Measurements from ENCODE around the gene HSPA12B.

HSPA12B gene

DNA sequence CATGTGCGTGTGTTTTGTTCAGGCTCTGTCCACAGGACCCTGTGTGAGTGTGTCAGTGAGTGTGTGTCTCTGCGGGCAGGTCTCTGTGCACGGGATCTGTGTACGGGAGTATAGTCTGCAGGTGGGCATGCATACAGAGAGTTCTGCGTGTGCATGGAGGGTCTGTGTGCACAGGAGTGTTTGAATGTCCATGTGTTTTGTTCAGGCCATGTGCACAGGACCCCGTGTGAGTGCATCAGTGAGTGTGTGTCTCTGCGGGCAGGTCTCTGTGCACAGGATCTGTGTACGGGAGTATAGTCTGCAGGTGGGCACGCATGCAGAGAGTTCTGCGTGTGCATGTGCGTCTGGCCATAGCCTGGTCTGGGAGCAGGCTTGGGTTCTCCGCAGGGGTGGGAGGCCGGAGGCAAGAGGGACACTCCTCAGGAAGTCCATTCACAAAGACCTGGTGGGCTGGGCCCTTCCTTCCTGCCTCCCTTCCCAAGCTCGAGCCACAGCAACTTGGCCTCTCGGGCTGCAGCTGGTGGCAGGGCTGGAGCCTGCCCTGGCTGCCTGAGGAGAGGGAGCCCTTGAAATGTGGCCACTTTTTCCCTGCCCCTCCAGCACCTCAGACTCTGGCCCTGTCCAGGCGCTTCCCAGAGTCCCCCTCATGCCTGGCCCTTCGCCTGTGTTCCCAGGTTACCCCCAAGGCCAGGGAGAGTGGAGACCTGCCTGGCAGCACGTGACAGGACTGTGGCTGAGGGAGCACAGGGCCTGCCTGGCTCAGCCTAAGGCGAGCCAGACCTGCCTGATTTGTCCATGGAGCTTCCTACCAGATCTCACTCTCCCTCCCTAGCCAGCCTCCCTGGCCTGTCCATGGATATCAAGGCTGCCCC is 6.8 kb downstream of the HSPA12B start:
- ATAC-seq (replicated peaks; ENCODE audit: extremely low read depth, poor library complexity, severe bottlenecking) = no peak
- Mint-ChIP-seq H3K4me3 (no peak overlapping the region), H3K27me3 (peaks cover 10% of the 10 kb centered on the region), H3K9me3 (no peaks in the 10 kb centered on the region), H3K4me1 (peaks cover under 1% of the 10 kb centered on the region), H3K36me3 (ENCODE audit: insufficient read depth) (no peaks in the 10 kb centered on the region), H3K27ac (ENCODE audit: low read depth) (no peak overlapping the region)
- DNase-seq (ENCODE audit: low spot score in 2 of 2) = no peak

DNA sequence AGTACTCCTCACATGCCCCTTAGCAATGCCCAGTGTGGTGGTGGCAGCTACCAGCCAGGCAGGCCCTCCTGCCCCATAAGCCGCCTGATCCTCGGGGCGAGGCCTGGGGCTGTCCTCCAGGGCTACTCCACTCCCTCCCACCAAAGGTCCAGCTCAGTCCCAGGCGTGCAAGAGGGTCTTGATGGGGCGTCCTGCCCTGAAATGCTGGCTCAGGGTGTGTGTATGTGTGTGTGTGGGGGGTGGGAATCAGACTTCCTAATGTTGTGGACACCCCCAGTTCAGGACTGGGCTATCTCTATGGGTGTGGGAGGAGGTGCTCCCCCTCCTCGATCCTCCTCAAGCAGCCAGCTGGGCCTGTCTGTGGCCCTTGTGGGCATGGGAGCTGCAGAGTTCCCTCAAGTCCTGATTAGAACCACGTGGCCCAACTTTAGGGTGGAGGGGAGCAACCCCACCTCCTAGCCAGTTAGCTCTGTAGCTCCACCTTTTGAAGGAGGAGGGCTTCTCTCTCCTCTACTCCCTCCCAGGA is 7.5 kb downstream of the HSPA12B start:
- DNase-seq (ENCODE audit: low spot score in 2 of 2) (no peak), ATAC-seq (replicated peaks; ENCODE audit: extremely low read depth, poor library complexity, severe bottlenecking) (no peak)
- H3K4me1 Mint-ChIP-seq = peaks cover 7% of the 10 kb centered on the region
- H3K4me3 Mint-ChIP-seq = no peak overlapping the region
- peak overlapping the region; percentile 37 for H3K27ac Mint-ChIP-seq (ENCODE audit: low read depth)
- peaks cover 10% of the 10 kb centered on the region for H3K27me3 Mint-ChIP-seq
- no peaks in the 10 kb centered on the region for H3K36me3 Mint-ChIP-seq (ENCODE audit: insufficient read depth)
- H3K9me3 Mint-ChIP-seq = no peaks in the 10 kb centered on the region

DNA sequence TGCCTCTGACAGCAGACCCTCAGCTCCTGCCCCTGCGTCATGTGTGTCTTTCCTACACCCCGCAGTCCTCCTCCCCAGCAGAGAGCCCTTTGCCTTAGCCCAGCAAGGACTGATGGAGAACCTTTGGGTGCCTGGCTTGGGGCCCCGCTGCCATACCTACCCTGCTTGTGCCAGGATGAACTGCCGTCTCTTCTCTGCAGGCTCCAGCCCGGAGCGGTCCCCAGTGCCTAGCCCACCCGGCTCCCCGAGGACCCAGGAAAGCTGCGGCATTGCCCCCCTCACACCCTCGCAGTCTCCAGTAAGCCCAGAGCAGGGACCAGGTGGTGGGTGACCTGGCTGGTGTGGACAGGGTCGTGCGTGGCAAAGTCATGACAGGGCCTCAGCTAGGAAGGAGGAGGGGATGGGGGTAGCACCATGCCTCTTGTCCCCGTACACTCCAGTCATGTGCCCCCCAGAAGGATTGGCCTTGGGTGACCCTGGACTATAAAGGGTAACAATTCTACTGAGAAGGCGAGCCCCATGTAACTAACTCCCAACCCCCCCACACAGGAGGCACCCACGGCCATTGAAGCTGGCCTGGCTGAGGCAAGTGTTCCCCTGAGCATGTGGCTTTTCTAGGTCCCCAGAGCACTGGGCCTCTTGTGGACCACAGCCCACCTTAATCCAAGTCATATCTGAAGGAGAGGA is 8.3 kb downstream of the HSPA12B start:
- peak overlapping the region; percentile 37 for H3K27ac Mint-ChIP-seq (ENCODE audit: low read depth)
- DNase-seq (ENCODE audit: low spot score in 2 of 2) = no peak
- no peaks in the 10 kb centered on the region for H3K9me3 Mint-ChIP-seq
- H3K4me3 Mint-ChIP-seq = no peak overlapping the region
- no peaks in the 10 kb centered on the region for H3K36me3 Mint-ChIP-seq (ENCODE audit: insufficient read depth)
- ATAC-seq (replicated peaks; ENCODE audit: extremely low read depth, poor library complexity, severe bottlenecking) = no peak
- peaks cover 10% of the 10 kb centered on the region for H3K27me3 Mint-ChIP-seq
- H3K4me1 Mint-ChIP-seq = peaks cover 10% of the 10 kb centered on the region

DNA sequence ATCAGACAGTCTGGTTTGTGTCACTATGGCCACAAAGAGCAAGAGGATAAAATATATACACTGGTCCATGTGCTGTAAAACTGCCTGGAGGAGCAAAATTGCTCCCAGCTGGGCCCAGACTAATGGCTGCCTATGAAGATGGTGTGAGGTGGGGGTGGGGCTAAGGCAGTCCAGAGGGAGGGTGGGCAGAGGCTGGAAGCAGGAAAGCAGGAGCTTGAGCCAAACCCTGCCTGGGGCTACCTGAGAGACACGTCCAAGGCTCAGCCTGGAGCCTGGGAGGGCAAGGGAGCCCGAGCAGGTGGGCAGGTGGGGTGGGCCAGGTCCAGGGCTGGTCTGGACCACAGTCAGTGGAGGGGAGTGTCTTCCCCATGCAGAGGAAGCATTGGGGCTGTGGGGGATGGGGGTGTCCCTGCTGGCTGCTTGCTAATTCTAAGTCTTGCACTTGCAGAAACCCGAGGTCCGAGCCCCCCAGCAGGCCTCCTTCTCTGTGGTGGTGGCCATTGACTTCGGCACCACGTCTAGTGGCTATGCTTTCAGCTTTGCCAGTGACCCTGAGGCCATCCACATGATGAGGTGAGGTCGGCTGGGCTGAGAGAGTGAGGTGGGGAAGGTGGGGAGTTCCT is 9.5 kb downstream of the HSPA12B start:
- no peak for ATAC-seq (replicated peaks; ENCODE audit: extremely low read depth, poor library complexity, severe bottlenecking)
- Mint-ChIP-seq H3K4me1 (peaks cover 10% of the 10 kb centered on the region), H3K27ac (ENCODE audit: low read depth) (no peak overlapping the region), H3K4me3 (no peak overlapping the region), H3K9me3 (no peaks in the 10 kb centered on the region), H3K27me3 (peaks cover 14% of the 10 kb centered on the region), H3K36me3 (ENCODE audit: insufficient read depth) (no peaks in the 10 kb centered on the region)
- no peak for DNase-seq (ENCODE audit: low spot score in 2 of 2)

- Mint-ChIP-seq H3K4me1 (peaks cover 10% of the 10 kb centered on the region), H3K27me3 (peaks cover 23% of the 10 kb centered on the region), H3K27ac (ENCODE audit: low read depth) (no peak overlapping the region), H3K36me3 (ENCODE audit: insufficient read depth) (no peaks in the 10 kb centered on the region), H3K9me3 (no peaks in the 10 kb centered on the region), H3K4me3 (no peak overlapping the region)
- DNase-seq (ENCODE audit: low spot score in 2 of 2) = no peak
- no peak for ATAC-seq (replicated peaks; ENCODE audit: extremely low read depth, poor library complexity, severe bottlenecking)
Observed at GRCh38 chr20:3743251-3743650, 10.8 kb downstream of the HSPA12B start.

DNA sequence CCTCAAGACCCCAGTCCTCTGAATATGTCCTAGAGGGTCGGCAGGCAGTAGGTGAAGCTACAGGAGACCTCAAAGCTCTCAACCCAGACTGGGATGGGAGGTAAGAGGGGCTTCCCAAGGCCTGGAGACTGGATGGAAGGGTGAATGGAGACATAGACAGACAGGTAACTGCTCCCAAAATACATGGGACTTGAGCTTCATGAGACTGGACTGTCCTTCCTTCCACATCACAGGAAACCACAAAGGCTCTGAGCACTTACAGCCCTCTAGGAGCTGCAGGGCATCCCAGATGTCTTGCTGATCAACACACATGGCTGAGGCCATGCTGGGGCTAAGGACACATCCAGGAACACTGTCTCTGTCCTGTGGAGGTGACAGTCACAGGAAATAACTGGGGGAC is 11.6 kb downstream of the HSPA12B start:
- H3K4me1 Mint-ChIP-seq = peaks cover 10% of the 10 kb centered on the region
- peaks cover 23% of the 10 kb centered on the region for H3K27me3 Mint-ChIP-seq
- H3K9me3 Mint-ChIP-seq = no peaks in the 10 kb centered on the region
- H3K36me3 Mint-ChIP-seq (ENCODE audit: insufficient read depth) = no peaks in the 10 kb centered on the region
- DNase-seq (ENCODE audit: low spot score in 2 of 2) = no peak
- H3K27ac Mint-ChIP-seq (ENCODE audit: low read depth) = peak overlapping the region; percentile 60
- H3K4me3 Mint-ChIP-seq = no peak overlapping the region
- no peak for ATAC-seq (replicated peaks; ENCODE audit: extremely low read depth, poor library complexity, severe bottlenecking)

- Mint-ChIP-seq H3K4me3 (peak overlapping the region; percentile 60), H3K36me3 (ENCODE audit: insufficient read depth) (no peaks in the 10 kb centered on the region), H3K27me3 (peaks cover 23% of the 10 kb centered on the region), H3K4me1 (peaks cover 10% of the 10 kb centered on the region), H3K9me3 (no peaks in the 10 kb centered on the region), H3K27ac (ENCODE audit: low read depth) (peak overlapping the region; percentile 60)
- DNase-seq (ENCODE audit: low spot score in 2 of 2) (peak; percentile 51 to 57), ATAC-seq (replicated peaks; ENCODE audit: extremely low read depth, poor library complexity, severe bottlenecking) (peak; percentile 69)
Observed at GRCh38 chr20:3744806-3745685, 12.6 kb downstream of the HSPA12B start.

GRCh38 chr20:3745686-3746173 is 13.2 kb downstream of the HSPA12B start:
- Mint-ChIP-seq H3K36me3 (ENCODE audit: insufficient read depth) (no peaks in the 10 kb centered on the region), H3K27me3 (peaks cover 16% of the 10 kb centered on the region), H3K4me1 (peaks cover 10% of the 10 kb centered on the region), H3K4me3 (no peak overlapping the region), H3K9me3 (no peaks in the 10 kb centered on the region), H3K27ac (ENCODE audit: low read depth) (no peak overlapping the region)
- DNase-seq (ENCODE audit: low spot score in 2 of 2) (no peak), ATAC-seq (replicated peaks; ENCODE audit: extremely low read depth, poor library complexity, severe bottlenecking) (no peak)

- Mint-ChIP-seq H3K36me3 (ENCODE audit: insufficient read depth) (no peaks in the 10 kb centered on the region), H3K27ac (ENCODE audit: low read depth) (no peak overlapping the region), H3K27me3 (peaks cover 13% of the 10 kb centered on the region), H3K4me3 (no peak overlapping the region), H3K9me3 (no peaks in the 10 kb centered on the region), H3K4me1 (peaks cover 15% of the 10 kb centered on the region)
- DNase-seq (ENCODE audit: low spot score in 2 of 2) = no peak
- ATAC-seq (replicated peaks; ENCODE audit: extremely low read depth, poor library complexity, severe bottlenecking) = no peak
Observed at GRCh38 chr20:3747471-3747870, 15.0 kb downstream of the HSPA12B start.

DNA sequence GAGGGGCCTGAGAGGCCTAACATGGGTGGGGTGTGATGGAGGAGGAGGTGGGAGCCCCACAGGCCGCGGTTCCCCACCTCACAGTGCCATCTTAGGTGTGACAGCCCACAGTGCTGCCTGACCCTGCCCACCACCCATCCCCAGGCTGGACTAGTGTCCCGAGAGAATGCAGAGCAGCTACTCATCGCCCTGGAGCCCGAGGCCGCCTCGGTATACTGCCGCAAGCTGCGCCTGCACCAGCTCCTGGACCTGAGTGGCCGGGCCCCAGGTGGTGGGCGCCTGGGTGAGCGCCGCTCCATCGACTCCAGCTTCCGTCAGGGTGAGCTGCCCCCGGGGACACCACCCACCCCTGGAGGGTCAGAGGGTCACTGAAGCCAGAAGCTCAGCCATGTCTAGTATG is 15.6 kb downstream of the HSPA12B start:
- ATAC-seq (replicated peaks; ENCODE audit: extremely low read depth, poor library complexity, severe bottlenecking) (no peak), DNase-seq (ENCODE audit: low spot score in 2 of 2) (no peak)
- no peaks in the 10 kb centered on the region for H3K9me3 Mint-ChIP-seq
- H3K27me3 Mint-ChIP-seq = peaks cover 13% of the 10 kb centered on the region
- H3K4me3 Mint-ChIP-seq = no peak overlapping the region
- no peaks in the 10 kb centered on the region for H3K36me3 Mint-ChIP-seq (ENCODE audit: insufficient read depth)
- H3K4me1 Mint-ChIP-seq = peaks cover 19% of the 10 kb centered on the region
- H3K27ac Mint-ChIP-seq (ENCODE audit: low read depth) = no peak overlapping the region

DNA sequence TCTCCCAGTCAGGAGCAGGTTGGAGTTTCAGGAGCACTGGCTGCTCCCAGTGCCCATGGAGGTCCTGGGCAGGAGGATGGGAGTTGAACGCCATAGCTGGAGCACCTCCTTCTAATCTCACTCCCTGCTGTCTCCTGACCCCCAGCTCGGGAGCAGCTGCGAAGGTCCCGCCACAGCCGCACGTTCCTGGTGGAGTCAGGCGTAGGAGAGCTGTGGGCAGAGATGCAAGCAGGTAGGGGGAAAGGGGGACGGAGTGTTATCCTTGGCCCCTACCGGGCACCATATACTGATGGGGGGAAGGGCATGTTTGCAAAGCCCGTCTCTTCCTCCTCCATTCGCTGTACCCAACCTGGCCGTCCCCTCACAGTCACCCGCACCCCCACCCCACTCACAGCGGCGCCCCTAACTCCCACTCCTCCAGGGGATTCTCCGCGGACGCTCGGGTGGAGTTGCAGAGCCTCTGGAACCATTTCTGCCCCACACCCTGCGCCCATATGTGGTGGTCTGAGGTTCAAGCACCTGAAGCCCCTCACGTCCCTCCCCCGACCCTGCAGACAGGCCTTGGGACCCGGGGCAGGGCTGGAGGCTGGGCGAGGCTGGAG is 16.7 kb downstream of the HSPA12B start:
- Mint-ChIP-seq H3K9me3 (no peaks in the 10 kb centered on the region), H3K36me3 (ENCODE audit: insufficient read depth) (no peaks in the 10 kb centered on the region), H3K4me1 (peaks cover 19% of the 10 kb centered on the region), H3K27me3 (peaks cover 13% of the 10 kb centered on the region), H3K4me3 (no peak overlapping the region), H3K27ac (ENCODE audit: low read depth) (no peak overlapping the region)
- no peak for ATAC-seq (replicated peaks; ENCODE audit: extremely low read depth, poor library complexity, severe bottlenecking)
- no peak for DNase-seq (ENCODE audit: low spot score in 2 of 2)

All from central memory CD8-positive, alpha-beta T cell (primary cell).